ENCODE results near the gene HENMT1.

Gene HENMT1

DNA sequence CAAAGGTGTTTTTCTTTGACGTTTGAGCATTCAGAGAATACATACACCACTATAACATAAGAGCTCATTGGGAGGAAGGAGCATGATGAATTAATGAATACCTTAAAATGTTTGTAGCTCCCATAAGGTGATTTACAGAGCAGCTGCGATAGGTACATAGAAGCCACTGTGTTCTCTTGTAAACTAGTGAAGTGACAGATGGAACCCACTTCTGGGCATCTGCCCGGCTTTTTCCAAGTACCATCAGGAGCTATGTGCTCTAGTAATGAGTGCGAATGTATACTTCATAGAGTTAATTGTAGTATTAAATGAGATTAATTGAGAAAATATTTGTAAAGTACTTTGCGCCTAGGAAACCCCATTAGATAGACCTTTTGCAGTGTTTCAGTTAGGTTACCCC, 48.4 kb downstream of the HENMT1 start:
- TF ChIP-seq, protein P1, sequence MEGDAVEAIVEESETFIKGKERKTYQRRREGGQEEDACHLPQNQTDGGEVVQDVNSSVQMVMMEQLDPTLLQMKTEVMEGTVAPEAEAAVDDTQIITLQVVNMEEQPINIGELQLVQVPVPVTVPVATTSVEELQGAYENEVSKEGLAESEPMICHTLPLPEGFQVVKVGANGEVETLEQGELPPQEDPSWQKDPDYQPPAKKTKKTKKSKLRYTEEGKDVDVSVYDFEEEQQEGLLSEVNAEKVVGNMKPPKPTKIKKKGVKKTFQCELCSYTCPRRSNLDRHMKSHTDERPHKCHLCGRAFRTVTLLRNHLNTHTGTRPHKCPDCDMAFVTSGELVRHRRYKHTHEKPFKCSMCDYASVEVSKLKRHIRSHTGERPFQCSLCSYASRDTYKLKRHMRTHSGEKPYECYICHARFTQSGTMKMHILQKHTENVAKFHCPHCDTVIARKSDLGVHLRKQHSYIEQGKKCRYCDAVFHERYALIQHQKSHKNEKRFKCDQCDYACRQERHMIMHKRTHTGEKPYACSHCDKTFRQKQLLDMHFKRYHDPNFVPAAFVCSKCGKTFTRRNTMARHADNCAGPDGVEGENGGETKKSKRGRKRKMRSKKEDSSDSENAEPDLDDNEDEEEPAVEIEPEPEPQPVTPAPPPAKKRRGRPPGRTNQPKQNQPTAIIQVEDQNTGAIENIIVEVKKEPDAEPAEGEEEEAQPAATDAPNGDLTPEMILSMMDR (IDR thresholded peaks at IDR 0.05; ENCODE audit: extremely low read depth, insufficient read depth, missing control alignments), result no peak
- no peak for DNase-seq (ENCODE audit: low spot score)
- in situ Hi-C loops (cut with MboI; ENCODE audit: low pct_unique_long_range_greater_than_20kb, low sequenced_read_pairs, unreplicated experiment), result no loop called here

DNA sequence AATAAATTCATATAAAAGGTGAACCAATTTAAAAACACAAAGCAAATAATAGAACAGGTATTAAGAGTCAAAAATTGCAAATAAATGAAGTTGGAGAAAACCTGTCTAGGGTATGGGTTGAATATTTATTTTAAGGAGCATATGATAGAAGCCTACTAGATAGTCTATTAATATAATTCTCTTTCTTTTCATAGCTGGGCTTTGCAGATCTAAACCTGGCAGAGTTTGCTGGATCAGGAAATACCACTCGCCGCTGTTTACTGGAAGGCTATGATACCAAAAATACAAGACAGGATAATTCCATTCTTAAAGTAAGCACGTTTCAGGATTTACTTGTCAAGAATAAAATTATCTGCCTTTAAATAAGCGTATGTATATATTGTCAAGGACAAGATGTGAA, 48.9 kb downstream of the HENMT1 start:
- TF ChIP-seq, protein P1 (IDR thresholded peaks at IDR 0.05; ENCODE audit: extremely low read depth, insufficient read depth, missing control alignments), result no peak
- no peak for DNase-seq (ENCODE audit: low spot score)
- in situ Hi-C loops (cut with MboI; ENCODE audit: low pct_unique_long_range_greater_than_20kb, low sequenced_read_pairs, unreplicated experiment), result no loop called here

DNA sequence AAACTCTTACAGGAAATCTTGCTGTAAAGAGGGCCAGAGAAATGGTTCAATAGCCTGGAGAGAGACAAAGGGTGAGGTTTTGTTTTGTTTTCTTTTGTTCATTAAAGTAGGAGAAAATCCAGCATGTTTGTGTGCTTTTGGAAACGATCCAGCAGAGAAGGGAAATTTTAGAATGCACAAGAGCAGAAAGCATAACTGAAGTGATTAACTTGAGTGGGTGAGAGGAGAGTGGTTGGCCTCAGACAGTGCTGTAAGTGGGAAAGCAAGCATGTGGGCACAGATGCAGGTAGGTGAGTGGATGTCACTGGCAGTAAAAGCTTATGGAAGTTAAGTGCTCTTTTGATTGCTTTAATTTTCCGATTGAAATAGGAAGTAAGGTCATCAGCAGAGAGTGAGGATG, 50.8 kb downstream of the HENMT1 start:
- no peak for DNase-seq (ENCODE audit: low spot score)
- in situ Hi-C loops (cut with MboI; ENCODE audit: low pct_unique_long_range_greater_than_20kb, low sequenced_read_pairs, unreplicated experiment), result no loop called here
- TF ChIP-seq, protein P1 (IDR thresholded peaks at IDR 0.05; ENCODE audit: extremely low read depth, insufficient read depth, missing control alignments), result no peak

DNA sequence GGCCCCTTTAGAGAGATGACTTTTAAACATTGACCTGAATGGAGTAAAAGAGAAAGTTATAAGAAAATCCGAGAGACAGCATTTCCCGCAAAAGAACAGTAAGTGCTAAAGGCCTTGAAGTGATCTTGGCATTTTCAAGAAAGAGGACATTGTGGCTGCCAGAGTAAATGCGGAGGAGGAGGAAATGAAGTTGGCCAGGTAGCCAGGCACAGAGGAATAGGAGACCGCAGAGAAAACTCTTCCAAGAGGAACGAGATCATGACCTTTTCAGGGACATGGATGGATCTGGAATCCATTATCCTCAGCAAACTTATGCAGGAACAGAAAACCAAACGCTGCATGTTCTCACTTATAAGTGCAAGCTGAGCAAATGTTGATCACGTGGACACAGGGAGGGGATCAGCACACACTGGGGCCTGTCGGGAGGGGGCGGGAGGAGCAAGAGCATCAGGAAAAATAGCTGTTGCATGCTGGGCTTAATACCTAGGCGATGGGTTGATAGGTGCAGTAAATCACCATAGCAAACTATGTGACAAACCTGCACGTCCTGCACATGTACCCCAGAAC, 51.3 kb downstream of the HENMT1 start:
- DNase-seq (ENCODE audit: low spot score), result no peak
- in situ Hi-C loops (cut with MboI; ENCODE audit: low pct_unique_long_range_greater_than_20kb, low sequenced_read_pairs, unreplicated experiment), result no loop called here
- TF ChIP-seq, protein P1 (IDR thresholded peaks at IDR 0.05; ENCODE audit: extremely low read depth, insufficient read depth, missing control alignments), result no peak

DNA sequence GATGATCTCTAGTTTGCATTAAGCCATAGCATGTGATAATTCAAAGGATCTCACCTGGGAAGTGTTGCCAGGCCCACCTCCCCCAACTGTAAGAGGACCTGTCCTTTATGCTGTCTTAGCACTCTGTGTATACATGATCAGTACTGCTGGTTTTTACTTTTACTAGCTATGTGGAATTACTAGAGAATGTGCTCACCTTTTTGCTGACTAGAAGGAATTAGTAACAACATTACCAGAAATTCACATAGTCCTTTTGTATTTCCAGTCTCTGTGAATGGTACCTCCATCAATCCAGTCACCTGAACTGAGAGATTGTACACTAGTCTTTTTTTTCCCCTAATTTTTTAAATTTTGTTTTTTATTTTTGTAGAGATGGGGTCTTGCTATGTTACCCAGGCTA, 54.4 kb downstream of the HENMT1 start:
- in situ Hi-C loops (cut with MboI; ENCODE audit: low pct_unique_long_range_greater_than_20kb, low sequenced_read_pairs, unreplicated experiment), result no loop called here
- TF ChIP-seq, protein P1 (IDR thresholded peaks at IDR 0.05; ENCODE audit: extremely low read depth, insufficient read depth, missing control alignments), result no peak
- DNase-seq (ENCODE audit: low spot score), result no peak

DNA sequence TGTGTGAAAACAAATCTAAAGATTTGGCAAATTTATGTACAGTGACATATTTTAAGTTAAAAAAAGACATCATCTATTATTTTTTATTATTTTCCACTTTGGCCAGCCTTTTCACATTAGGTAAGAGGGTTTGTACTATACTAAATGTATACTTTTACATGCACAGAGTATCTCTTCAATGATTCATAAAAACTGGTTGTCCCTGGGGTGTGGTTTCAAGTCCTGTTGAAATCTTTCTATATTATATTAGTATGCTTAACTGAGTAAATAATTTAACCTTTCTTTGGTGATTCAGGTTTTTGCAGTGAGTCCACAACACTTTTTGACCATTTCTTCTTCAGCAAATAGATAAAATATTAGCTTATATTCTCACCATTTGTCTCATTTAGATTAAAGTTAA, 55.3 kb downstream of the HENMT1 start:
- TF ChIP-seq, protein P1 (IDR thresholded peaks at IDR 0.05; ENCODE audit: extremely low read depth, insufficient read depth, missing control alignments), result no peak
- in situ Hi-C loops (cut with MboI; ENCODE audit: low pct_unique_long_range_greater_than_20kb, low sequenced_read_pairs, unreplicated experiment), result no loop called here
- no peak for DNase-seq (ENCODE audit: low spot score)
